Frontal cortex (tissue), 4 donors: ENCODE results near the gene KRTAP10-5. TPM values are rescaled to one million over a fixed set of nuclear protein-coding genes. Genes with fewer than 3 reads are reported as not detected.
A peak's percentile ranks its signal among the peaks of the same experiment; 100 is the strongest.
"Not testable (repeated sequence)": the region's sequence is repeated elsewhere in the genome, so short reads cannot be mapped to it uniquely, and the experiment has no call there.

Experiments
- DNase-seq, 2 donors: peaks; one replicate each; pipeline ENCODE4 v3.0.0; 2012; ENCODE audit warnings: low spot score in 2 of 2
- FAIRE-seq: peaks from 2 replicates; lab custom pipeline; 2012; peaks lifted over from hg19 to GRCh38; lab: Jason Lieb, UNC
- total RNA-seq: library from RNA; depleted of rRNA; stranded (reverse); fragments of >200 nt; gene quantifications from one replicate; pipeline ENCODE4 v1.2.3, GENCODE V29; 2014
- donor health status: control.
- donor health status: control.
- donor health status: control.

The KRTAP10-5 gene
- total RNA-seq, 1 donor from 2014 or later = not detected

DNA sequence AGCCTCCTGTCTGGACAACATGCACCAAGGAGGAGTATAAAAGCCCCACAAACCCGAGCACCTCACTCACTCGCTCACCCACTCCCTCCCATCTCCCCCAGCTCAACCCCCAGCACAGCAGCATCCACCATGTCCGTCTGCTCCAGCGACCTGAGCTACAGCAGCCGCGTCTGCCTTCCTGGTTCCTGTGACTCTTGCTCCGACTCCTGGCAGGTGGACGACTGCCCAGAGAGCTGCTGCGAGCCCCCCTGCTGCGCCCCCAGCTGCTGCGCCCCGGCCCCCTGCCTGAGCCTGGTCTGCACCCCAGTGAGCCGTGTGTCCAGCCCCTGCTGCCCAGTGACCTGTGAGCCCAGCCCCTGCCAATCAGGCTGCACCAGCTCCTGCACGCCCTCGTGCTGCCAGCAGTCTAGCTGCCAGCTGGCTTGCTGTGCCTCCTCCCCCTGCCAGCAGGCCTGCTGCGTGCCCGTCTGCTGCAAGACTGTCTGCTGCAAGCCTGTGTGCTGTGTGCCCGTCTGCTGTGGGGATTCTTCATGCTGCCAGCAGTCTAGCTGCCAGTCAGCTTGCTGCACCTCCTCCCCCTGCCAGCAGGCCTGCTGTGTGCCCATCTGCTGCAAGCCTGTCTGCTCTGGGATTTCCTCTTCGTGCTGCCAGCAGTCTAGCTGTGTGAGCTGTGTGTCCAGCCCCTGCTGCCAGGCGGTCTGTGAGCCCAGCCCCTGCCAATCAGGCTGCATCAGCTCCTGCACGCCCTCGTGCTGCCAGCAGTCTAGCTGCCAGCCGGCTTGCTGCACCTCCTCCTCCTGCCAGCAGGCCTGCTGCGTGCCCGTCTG, 6.6 kb downstream of the KRTAP10-5 start, which contains the start of gene KRTAP10-4:
TSS of gene KRTAP10-4 (plus strand) at position 100 of the 827 bp plus-strand sequence. CDS start at position 130, 30 bp downstream.
- DNase-seq, FAIRE-seq: not testable (repeated sequence)

GRCh38 chr21:44572959-44573583, 7.3 kb downstream of the KRTAP10-5 start:
- FAIRE-seq = no peak
- peak in 1 of 2 donors; percentile 36 for DNase-seq

GRCh38 chr21:44571844-44572782, 8.3 kb downstream of the KRTAP10-5 start:
- FAIRE-seq (no peak), DNase-seq (no peak)

DNA sequence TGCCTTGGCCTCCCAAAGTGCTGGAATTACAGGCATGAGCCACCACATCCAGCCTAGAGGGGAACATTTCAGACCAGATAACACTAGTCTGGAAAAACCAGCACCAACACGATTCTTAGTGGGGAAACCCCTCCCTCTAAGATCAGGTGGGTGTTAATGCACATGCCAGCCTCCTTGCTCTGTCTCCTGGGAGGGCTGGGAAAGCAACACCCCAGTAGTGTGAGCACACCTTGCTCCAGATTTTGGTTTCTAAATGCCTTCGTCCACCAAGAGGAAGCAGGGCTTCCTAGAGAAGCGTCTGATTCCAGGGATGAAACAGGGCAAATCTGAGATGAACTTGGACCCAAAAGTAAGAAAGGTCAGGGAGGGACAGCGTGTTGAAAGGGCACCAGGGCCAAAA, 9.1 kb downstream of the KRTAP10-5 start:
- DNase-seq (no peak), FAIRE-seq (no peak)

- no peak for FAIRE-seq
- no peak for DNase-seq
These were observed 10.4 kb downstream of the KRTAP10-5 start for GRCh38 chr21:44569861-44570517.

GRCh38 chr21:44568667-44569556, 11.5 kb downstream of the KRTAP10-5 start:
- FAIRE-seq = no peak
- no peak for DNase-seq

- FAIRE-seq (no peak), DNase-seq (no peak)
These were observed 12.1 kb downstream of the KRTAP10-5 start for GRCh38 chr21:44568261-44568660.

DNA sequence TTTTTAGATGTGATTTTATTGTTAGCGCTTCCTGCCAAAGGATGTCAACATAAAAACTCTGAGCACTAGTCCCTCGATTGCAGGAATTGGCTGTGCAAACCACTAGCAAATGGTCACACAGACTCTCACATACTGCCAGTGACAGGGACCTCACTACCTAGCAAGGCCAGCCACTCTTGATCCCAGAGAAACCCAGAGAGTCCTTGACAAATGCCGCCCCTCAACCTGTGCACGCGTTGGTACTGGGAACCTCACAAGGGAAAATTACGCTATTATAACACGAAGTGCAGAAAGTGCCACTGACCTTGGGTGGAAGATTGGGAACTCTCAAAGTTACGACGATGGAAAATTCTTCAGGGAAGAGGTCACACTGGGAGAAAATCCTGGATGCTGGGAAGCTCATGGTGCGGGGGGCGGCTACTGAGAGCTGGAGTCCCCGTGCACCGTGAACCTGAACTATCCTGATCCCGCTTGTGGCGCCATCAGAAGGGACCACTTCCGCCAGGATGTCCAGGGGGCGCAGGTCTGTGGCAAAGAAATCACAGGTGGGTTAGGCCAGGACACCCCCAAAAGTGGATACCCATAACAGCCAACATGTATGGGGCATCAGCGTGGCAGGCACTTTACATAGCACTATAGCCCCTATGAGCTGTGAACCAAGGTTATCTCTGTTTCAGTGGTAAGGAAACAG, 12.8 kb downstream of the KRTAP10-5 start:
- FAIRE-seq (no peak), DNase-seq (no peak)

- FAIRE-seq (no peak), DNase-seq (no peak)
These were observed 14.0 kb downstream of the KRTAP10-5 start for GRCh38 chr21:44566403-44566802.

DNA sequence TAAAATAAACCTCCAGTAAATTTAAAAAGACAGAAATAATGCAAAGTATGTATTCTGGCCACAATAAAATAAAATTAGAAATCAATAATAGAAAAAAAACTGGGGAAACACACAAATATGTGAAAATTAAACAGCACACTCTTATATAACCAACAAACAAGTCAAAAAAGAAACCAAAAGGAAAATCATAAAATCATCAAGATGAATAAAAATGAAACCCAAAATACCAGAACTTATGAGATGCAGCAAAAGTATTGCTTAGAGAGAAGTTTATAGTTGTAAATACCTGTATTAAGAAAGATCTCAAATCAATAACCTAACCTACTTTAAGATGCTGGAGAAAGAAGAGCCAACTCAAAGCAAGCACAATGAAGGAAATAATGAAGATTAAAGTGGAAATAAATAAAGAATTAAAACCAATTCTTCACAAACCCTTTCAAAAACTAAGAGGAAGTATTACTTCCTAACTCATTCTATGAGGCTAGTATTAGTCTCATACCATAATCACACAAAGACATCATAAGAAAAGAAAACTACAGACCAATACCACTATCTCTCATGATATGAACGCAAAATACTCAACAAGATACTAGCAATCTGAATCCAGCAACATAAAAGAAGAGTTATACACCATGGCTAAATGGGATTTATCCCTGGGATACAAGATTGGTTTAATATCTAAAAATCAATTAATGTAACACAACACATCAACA, 15.4 kb downstream of the KRTAP10-5 start:
- DNase-seq = no peak
- no peak for FAIRE-seq

DNA sequence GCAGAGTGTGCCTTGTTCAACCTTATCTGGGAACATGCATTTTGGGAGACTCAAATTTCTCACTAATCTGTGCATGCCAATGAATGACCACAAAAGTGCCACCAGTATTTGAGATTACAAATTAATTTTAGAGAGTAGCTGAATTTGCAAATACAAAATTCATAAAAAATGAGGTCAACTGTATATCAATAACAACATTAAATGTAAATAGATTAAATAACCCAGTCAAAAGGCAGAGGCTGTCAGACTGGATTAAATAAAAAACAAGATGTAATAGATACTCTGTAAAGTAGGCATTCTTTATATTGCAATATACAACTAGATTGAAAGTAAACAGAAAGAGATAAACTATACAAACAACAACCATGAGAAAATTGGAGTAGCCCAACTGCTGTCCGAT, 16.3 kb downstream of the KRTAP10-5 start:
- DNase-seq = no peak
- no peak for FAIRE-seq

DNA sequence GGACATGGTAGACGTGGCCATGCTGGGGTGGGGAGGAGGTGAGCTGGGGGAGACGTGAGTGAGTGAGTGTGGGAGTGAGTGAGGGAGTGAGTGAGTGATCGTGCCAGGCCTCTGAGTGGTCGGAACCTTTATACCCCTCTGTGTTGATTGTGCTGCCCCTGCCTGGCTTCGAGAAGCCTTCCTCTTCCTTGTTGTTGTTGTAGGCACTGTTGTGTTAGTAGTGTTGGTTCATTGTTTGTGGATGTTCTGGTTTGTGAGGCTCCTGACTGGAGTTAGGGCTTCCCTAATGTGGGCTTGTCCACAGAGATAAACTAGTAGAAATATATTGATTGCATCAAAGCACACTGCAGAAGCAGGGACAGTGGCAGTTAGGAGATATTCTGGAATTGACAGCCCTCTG, 21.7 kb downstream of the KRTAP10-5 start, which contains the start of gene KRTAP10-3:
TSS of gene KRTAP10-3 (minus strand) at position 101 of the 400 bp plus-strand sequence. CDS start at position 21, 80 bp downstream.
- no peak for DNase-seq
- no peak for FAIRE-seq

- DNase-seq, FAIRE-seq: not testable (repeated sequence)
These were observed 22.1 kb downstream of the KRTAP10-5 start for GRCh38 chr21:44558329-44558675.

- FAIRE-seq (no peak), DNase-seq (no peak)
These were observed 22.7 kb downstream of the KRTAP10-5 start for GRCh38 chr21:44557491-44558328.

GRCh38 chr21:44556879-44557278, 23.5 kb downstream of the KRTAP10-5 start:
- FAIRE-seq = no peak

GRCh38 chr21:44555200-44555875, 25.1 kb downstream of the KRTAP10-5 start:
- no peak for DNase-seq

More at GRCh38 chr21:44556879-44557278, 23.5 kb downstream of the KRTAP10-5 start:
- DNase-seq = no peak

More at GRCh38 chr21:44555200-44555875, 25.1 kb downstream of the KRTAP10-5 start:
- FAIRE-seq = no peak
